H1 (cell line): ENCODE data around the gene PHF1. TPM values are rescaled to one million over a fixed set of nuclear protein-coding genes. Genes with fewer than 3 reads are reported as not detected.
A peak's percentile ranks its signal among the peaks of the same experiment; 100 is the strongest.

Experiments
- CTCF ChIA-PET: fragments of 300-600 bp; sonication (Branson Sonifier 250); formaldehyde crosslinking; loops from one replicate; lab custom pipeline; 2021; ENCODE audit not compliant: partially characterized antibody; lab: Charles Lee
- POLR2A ChIA-PET: fragments of 300-600 bp; sonication (Branson Sonifier 250); formaldehyde crosslinking; loops from one replicate; lab custom pipeline; 2021; ENCODE audit warnings: inconsistent platforms; ENCODE audit not compliant: partially characterized antibody; lab: Charles Lee
- DNase-seq, 2 experiments: peaks; one replicate each; pipeline versions ENCODE4 v3.0.0 to v3.0.0-alpha.2; 2010 to 2022; ENCODE audit warnings: low spot score in 2 of 2, low read depth in 1 of 2, mixed read lengths in 1 of 2
- FAIRE-seq: peaks from 2 replicates; lab custom pipeline; 2011; peaks lifted over from hg19 to GRCh38; lab: Jason Lieb, UNC
- H2AFZ ChIP-seq: 2 replicates; pipeline ENCODE4 v1.8.1; 2012; ENCODE audit warnings: low read length, inconsistent platforms
- H2AK5ac ChIP-seq: 2 replicates; pipeline ENCODE4 v1.6.1; 2013; ENCODE audit warnings: low read depth, low read length
- H2BK120ac ChIP-seq: replicated peaks from 2 replicates; pipeline ENCODE3; 2013; ENCODE audit warnings: low read depth, low read length, inconsistent platforms
- H2BK12ac ChIP-seq: 2 replicates; pipeline ENCODE4 v1.6.1; 2013; ENCODE audit warnings: low read depth, low read length
- H2BK15ac ChIP-seq: 2 replicates; pipeline ENCODE4 v1.6.1; 2013; ENCODE audit warnings: low read length
- H2BK20ac ChIP-seq: 2 replicates; pipeline ENCODE4 v1.6.1; 2013; ENCODE audit warnings: low read length
- H2BK5ac ChIP-seq: 2 replicates; pipeline ENCODE4 v1.6.1; 2013; ENCODE audit warnings: low read depth, low read length
- H3K14ac ChIP-seq: 2 replicates; pipeline ENCODE4 v1.6.1; 2013; ENCODE audit warnings: inconsistent platforms; ENCODE audit not compliant: insufficient read length
- H3K18ac ChIP-seq: 2 replicates; pipeline ENCODE4 v1.6.1; 2013; ENCODE audit warnings: low read length; ENCODE audit errors: extremely low read depth
- H3K23ac ChIP-seq: 2 replicates; pipeline ENCODE4 v1.6.1; 2013; ENCODE audit warnings: inconsistent platforms; ENCODE audit not compliant: insufficient read length
- H3K23me2 ChIP-seq: 2 replicates; pipeline ENCODE4 v1.6.1; 2013; ENCODE audit warnings: low read depth, low read length
- H3K27ac ChIP-seq: 2 replicates; pipeline ENCODE4 v1.6.1; 2011; ENCODE audit warnings: low read depth, low read length, inconsistent platforms
- H3K27me3 ChIP-seq, 4 experiments: replicated peaks in 1 of 4; 1 replicate in 1 of 4; 2 replicates in 3 of 4; pipeline versions ENCODE4 v1.6.1 to v1.8.1; 2011 to 2013; ENCODE audit warnings: low read length in 3 of 4, mild to moderate bottlenecking in 3 of 4, inconsistent platforms in 2 of 4, mixed read lengths in 2 of 4, moderate library complexity in 1 of 4; ENCODE audit not compliant: control insufficient read depth in 3 of 4, insufficient read depth in 3 of 4; ENCODE audit errors: extremely low read depth in 1 of 4
- H3K36me3 ChIP-seq, 4 experiments: 2 replicates each; pipeline versions ENCODE4 v1.6.1 to v1.8.1; 2011 to 2013; ENCODE audit warnings: mild to moderate bottlenecking in 4 of 4, low read length in 3 of 4, moderate library complexity in 2 of 4, control low read depth in 1 of 4, inconsistent platforms in 1 of 4; ENCODE audit not compliant: insufficient read depth in 4 of 4, control insufficient read depth in 2 of 4
- H3K4ac ChIP-seq: replicated peaks from 2 replicates; pipeline ENCODE3; 2013; ENCODE audit warnings: low read length, low read depth, mixed read lengths, inconsistent platforms; ENCODE audit not compliant: insufficient read length
- H3K4me1 ChIP-seq, 4 experiments: replicated peaks in 1 of 4; 1 replicate in 1 of 4; 2 replicates in 3 of 4; pipeline versions ENCODE4 v1.6.1 to v1.8.1; 2011 to 2013; ENCODE audit warnings: low read length in 3 of 4, inconsistent platforms in 2 of 4, mixed read lengths in 1 of 4; ENCODE audit not compliant: insufficient read depth in 4 of 4, control insufficient read depth in 3 of 4
- H3K4me2 ChIP-seq, 2 experiments: 2 replicates each; pipeline versions ENCODE4 v1.6.1 to v1.8.1; 2011 to 2013; ENCODE audit warnings: low read depth in 2 of 2, low read length in 2 of 2, control low read depth in 1 of 2, inconsistent platforms in 1 of 2, mild to moderate bottlenecking in 1 of 2; ENCODE audit not compliant: insufficient read depth in 1 of 2
- H3K4me3 ChIP-seq, 4 experiments: fragments of 200-600, 300-600 bp in 1 of 4; sonication (generic), shearing (Covaris generic), sonication (Bioruptor Twin) in 1 of 4; 2 replicates each; pipeline versions ENCODE4 v1.5.1 to v1.8.1; 2011 to 2016; ENCODE audit warnings: low read length in 4 of 4, low read depth in 3 of 4, control low read depth in 2 of 4, inconsistent platforms in 2 of 4, mild to moderate bottlenecking in 2 of 4, mixed read lengths in 1 of 4, moderate library complexity in 1 of 4; ENCODE audit not compliant: insufficient read depth in 2 of 4; ENCODE audit errors: extremely low read depth in 1 of 4
- H3K56ac ChIP-seq: replicated peaks from 2 replicates; pipeline ENCODE3; 2013; ENCODE audit warnings: low read depth, mild to moderate bottlenecking, mixed read lengths, low read length, inconsistent platforms; ENCODE audit not compliant: insufficient read length
- H3K79me1 ChIP-seq: 2 replicates; pipeline ENCODE4 v1.6.1; 2013; ENCODE audit warnings: low read depth, low read length, control low read depth
- H3K79me2 ChIP-seq, 2 experiments: 2 replicates each; pipeline versions ENCODE4 v1.6.1 to v1.8.1; 2012 to 2013; ENCODE audit warnings: low read length in 2 of 2, mild to moderate bottlenecking in 2 of 2, inconsistent platforms in 1 of 2; ENCODE audit not compliant: insufficient read depth in 2 of 2, control insufficient read depth in 1 of 2
- H3K9ac ChIP-seq, 4 experiments: replicated peaks in 1 of 4; 1 replicate in 1 of 4; 2 replicates in 3 of 4; pipeline versions ENCODE4 v1.6.1 to v1.8.1; 2011 to 2013; ENCODE audit warnings: low read depth in 3 of 4, low read length in 3 of 4, control low read depth in 2 of 4, mild to moderate bottlenecking in 2 of 4, moderate library complexity in 2 of 4, inconsistent platforms in 1 of 4; ENCODE audit errors: extremely low read depth in 1 of 4
- H3K9me3 ChIP-seq, 2 experiments: 2 replicates each; pipeline versions ENCODE4 v1.6.1 to v1.8.1; 2012 to 2013; ENCODE audit warnings: mild to moderate bottlenecking in 2 of 2, moderate library complexity in 2 of 2, control low read depth in 1 of 2, inconsistent platforms in 1 of 2, low read depth in 1 of 2, low read length in 1 of 2, mixed read lengths in 1 of 2; ENCODE audit not compliant: insufficient read depth in 2 of 2
- H4K20me1 ChIP-seq, 2 experiments: replicated peaks in 1 of 2; 2 replicates each; pipeline versions ENCODE3 to v1.8.1; 2011 to 2013; ENCODE audit warnings: inconsistent platforms in 2 of 2, low read length in 2 of 2, mild to moderate bottlenecking in 1 of 2; ENCODE audit not compliant: insufficient read depth in 2 of 2, control insufficient read depth in 1 of 2
- H4K5ac ChIP-seq: 2 replicates; pipeline ENCODE4 v1.6.1; 2013; ENCODE audit warnings: low read length, low read depth, mixed read lengths, inconsistent platforms; ENCODE audit not compliant: insufficient read length
- H4K8ac ChIP-seq: 2 replicates; pipeline ENCODE4 v1.8.0; 2013; ENCODE audit warnings: mild to moderate bottlenecking, moderate library complexity, low read length, inconsistent platforms; ENCODE audit not compliant: insufficient read depth; ENCODE audit errors: extremely low read depth
- H4K91ac ChIP-seq: replicated peaks from 2 replicates; pipeline ENCODE3; 2013; ENCODE audit warnings: low read length, mixed read lengths, inconsistent platforms; ENCODE audit not compliant: insufficient read length
- BACH1 ChIP-seq: IDR thresholded peaks from 2 replicates; pipeline ENCODE4 v1.6.1; 2012; ENCODE audit warnings: low read length, improper control_type of control experiment
- CEBPB ChIP-seq: IDR thresholded peaks from 2 replicates; pipeline ENCODE4 v1.6.1; 2012; ENCODE audit warnings: low read depth, low read length
- CTCF ChIP-seq, 3 experiments: IDR thresholded peaks; 1 replicate in 2 of 3; 2 replicates in 1 of 3; pipeline versions ENCODE4 v1.5.1 to v1.6.1; 2011; ENCODE audit warnings: low read length in 3 of 3, mild to moderate bottlenecking in 3 of 3, inconsistent platforms in 2 of 3, low read depth in 1 of 3, moderate library complexity in 1 of 3; ENCODE audit not compliant: insufficient read depth in 1 of 3; ENCODE audit errors: control extremely low read depth in 1 of 3
- MAX ChIP-seq: IDR thresholded peaks from 2 replicates; pipeline ENCODE4 v1.6.1; 2012; ENCODE audit warnings: inconsistent platforms
- SIN3A ChIP-seq, 2 experiments: IDR thresholded peaks in 1 of 2; conservative IDR thresholded peaks in 1 of 2; 2 replicates each; pipeline ENCODE4 v1.6.1; 2011 to 2012; ENCODE audit warnings: low read length in 2 of 2, improper control_type of control experiment in 1 of 2, low read depth in 1 of 2, mild to moderate bottlenecking in 1 of 2
- SUZ12 ChIP-seq: fragments of 200-600 bp; sonication (generic); IDR thresholded peaks from 2 replicates; pipeline ENCODE4 v1.6.1; 2012; ENCODE audit warnings: mild to moderate bottlenecking, inconsistent platforms, low read length, moderate library complexity, mixed read lengths
- TEAD4 ChIP-seq: IDR thresholded peaks from 2 replicates; pipeline ENCODE4 v1.6.1; 2012; ENCODE audit warnings: low read depth, low read length, inconsistent platforms, mixed read lengths
- WGBS, 2 experiments: shearing (Covaris generic) in 1 of 2; methylation state at CpG; one replicate each; pipeline versions ENCODE4 v1.1.6 to v1.1.7; 2013 to 2015; ENCODE audit warnings: low lambda C conversion rate in 2 of 2, mixed read lengths in 2 of 2, inconsistent platforms in 1 of 2, low coverage in 1 of 2, missing lambda C conversion rate in 1 of 2; ENCODE audit not compliant: insufficient replicate concordance in 2 of 2, insufficient coverage in 1 of 2, insufficient read length in 1 of 2; ENCODE audit errors: extremely low coverage in 1 of 2, missing lambda C conversion rate in 1 of 2; 5-methylcytosine and 5-hydroxymethylcytosine counted together
- polyA plus RNA-seq, 7 experiments: library from polyadenylated mRNA; depleted of rRNA in 3 of 7; stranded (reverse) in 5 of 7; unstranded in 2 of 7; fragments of >200 nt in 5 of 7; fragments of 200-250 nt in 2 of 7; gene quantifications; 1 replicate in 5 of 7; 2 replicates in 1 of 7; 4 replicates in 1 of 7; pipeline versions ENCODE4 v1.2.1 to v1.2.3, GENCODE V29; 2011 to 2013; ENCODE audit warnings: missing spikeins in 2 of 7, mixed read lengths in 2 of 7
- total RNA-seq: library from RNA; stranded (reverse); fragmentation: NEBNext Ultra II Directional; extraction: Animal tissue kit (Norgen Biotek cat#: 25700); gene quantifications from 2 replicates; pipeline ENCODE4 v1.2.1, GENCODE V29; 2021

Gene PHF1
- total and polyA plus RNA-seq, 2 of the 8 experiments (the other 6 are each of a cell fraction or from before 2014, with no cell fraction given), result 47.3 to 78.6 TPM

- H3K23me2 ChIP-seq, result peaks cover 38% of the 10 kb centered on the region
- FAIRE-seq (no peak), DNase-seq (no peak)
- CTCF ChIA-PET, result interaction anchor here (0.7 to 4.1 kb wide), 5 partner anchors 12 to 189 kb away, joined by 3 to 22 read pairs (median 4); no protein-coding TSS in a partner anchor
- H3K79me1 ChIP-seq, result peaks cover 17% of the 10 kb centered on the region
- H2BK120ac ChIP-seq, result no peak overlapping the region
- H2BK5ac ChIP-seq, result peak overlapping the region; percentile 88; the same call in 1 of the 2 replicates
- H3K14ac ChIP-seq, result no peak overlapping the region
- H3K23ac ChIP-seq, result no peak overlapping the region
- H2AFZ ChIP-seq, result no peak overlapping the region
- peaks cover 0 to 8% (median 5%) of the 10 kb centered on the region in 4 experiments; a peak in 4 of 8 replicates for H3K36me3 ChIP-seq
- H4K8ac ChIP-seq, result 0 out of 2 replicates have a peak overlapping the region, but pooled peaks have one; percentile 22
- no peaks in the 10 kb centered on the region for H3K9me3 ChIP-seq
- peak overlapping the region; percentile 98; the same call in 1 of the 2 replicates for H2BK12ac ChIP-seq
- POLR2A ChIA-PET, result interaction anchor here (0.8 to 14.8 kb wide), 6 partner anchors 10 to 129 kb away, joined by 3 to 381 read pairs (median 30); partner anchors contain the start of genes CUTA, PHF1, RGL2 and SYNGAP1
- peak overlapping the region; percentile 64 for H4K91ac ChIP-seq
- 0 out of 2 replicates have a peak overlapping the region, but pooled peaks have one; percentile 0 for H2BK15ac ChIP-seq
- H3K4me3 ChIP-seq, result peak overlapping the region; percentile 27 to 62 (median 45); a peak in 7 of 8 replicates
- peak overlapping the region; percentile 95; the same call in 1 of the 2 replicates for H3K18ac ChIP-seq
- WGBS, 2 experiments, result 38% methylated on average over 20 of the region's 33 CpGs; no CpG with 5 or more reads in 1 of the 2 experiments
- H2AK5ac ChIP-seq, result 0 out of 2 replicates have a peak overlapping the region, but pooled peaks have one; percentile 1
- no peaks in the 10 kb centered on the region for H3K27me3 ChIP-seq
- H3K27ac ChIP-seq, result 0 out of 2 replicates have a peak overlapping the region, but pooled peaks have one; percentile 43
- no peak overlapping the region for H4K5ac ChIP-seq
- peaks cover 15 to 52% (median 26%) of the 10 kb centered on the region in 4 experiments for H3K4me1 ChIP-seq
- H3K56ac ChIP-seq, result no peak overlapping the region
- peaks cover 13 to 67% of the 10 kb centered on the region in 2 experiments for H3K79me2 ChIP-seq
- no peak overlapping the region for H3K4ac ChIP-seq
- peak overlapping the region; percentile 83 to 91 for H3K4me2 ChIP-seq
- peak overlapping the region in 2 of 4 experiments; percentile 9 to 11; a peak in 2 of 7 replicates for H3K9ac ChIP-seq
- H2BK20ac ChIP-seq, result no peak overlapping the region
- peaks cover 0 to 12% of the 10 kb centered on the region in 2 experiments for H4K20me1 ChIP-seq
- TF ChIP-seq SUZ12 (no peak), TEAD4 (no peak), SIN3A (conservative IDR thresholded peaks at IDR 0.05 in 1 of 2, IDR thresholded peaks at IDR 0.05 in 1 of 2; ENCODE audit: low read depth in 1 of 2, low read length in 2 of 2) (peak in 1 of 2 experiments; percentile 32; a peak in 1 of 4 replicates), CEBPB (no peak), CTCF (IDR thresholded peaks at IDR 0.05; ENCODE audit: control extremely low read depth in 1 of 3, insufficient read depth in 1 of 3, low read depth in 1 of 3, low read length in 3 of 3) (peak in 2 of 3 experiments; percentile 14 to 36; a peak in 1 of 4 replicates), BACH1 (no peak), MAX (peak; percentile 65)
These were observed 17.6 kb downstream of the PHF1 start for GRCh38 chr6:33428224-33428965.
